HCT116 (cell line): Measurements from ENCODE around the gene OR2A14.

ENCODE experiments used
- CTCF ChIP-seq, 3 experiments: fragments of 200-600 bp in 1 of 3; sonication (generic) in 1 of 3; IDR thresholded peaks in 2 of 3; conservative IDR thresholded peaks in 1 of 3; 2 replicates each; pipeline ENCODE4 v1.5.1; 2012 to 2017; ENCODE audit warnings: low read depth in 2 of 3, low read length in 2 of 3, antibody characterized with exemption in 1 of 3, borderline replicate concordance in 1 of 3, control low read depth in 1 of 3, mild to moderate bottlenecking in 1 of 3, mixed read lengths in 1 of 3, mixed run types in 1 of 3, moderate library complexity in 1 of 3; ENCODE audit not compliant: insufficient read depth in 1 of 3
- EZH2 ChIP-seq: fragments of 200-600 bp; sonication (generic); IDR thresholded peaks from 2 replicates; pipeline ENCODE4 v1.6.1; 2017; ENCODE audit warnings: antibody characterized with exemption, mixed run types
- POLR2A ChIP-seq: IDR thresholded peaks from 2 replicates; pipeline ENCODE4 v1.7.0; 2011; ENCODE audit warnings: borderline replicate concordance; ENCODE audit not compliant: insufficient read depth, insufficient read length; ENCODE audit errors: extremely low read depth
- RAD21 ChIP-seq: IDR thresholded peaks from 2 replicates; pipeline ENCODE4 v1.6.1; 2012; ENCODE audit warnings: low read depth, mild to moderate bottlenecking
- SP1 ChIP-seq: IDR thresholded peaks from 2 replicates; pipeline ENCODE4 v1.6.1; 2012; ENCODE audit warnings: low read depth
- TF ChIP-seq, protein P1 (sequence below): IDR thresholded peaks from 2 replicates; pipeline ENCODE4 v1.6.1; 2012; ENCODE audit warnings: low read depth

DNA sequence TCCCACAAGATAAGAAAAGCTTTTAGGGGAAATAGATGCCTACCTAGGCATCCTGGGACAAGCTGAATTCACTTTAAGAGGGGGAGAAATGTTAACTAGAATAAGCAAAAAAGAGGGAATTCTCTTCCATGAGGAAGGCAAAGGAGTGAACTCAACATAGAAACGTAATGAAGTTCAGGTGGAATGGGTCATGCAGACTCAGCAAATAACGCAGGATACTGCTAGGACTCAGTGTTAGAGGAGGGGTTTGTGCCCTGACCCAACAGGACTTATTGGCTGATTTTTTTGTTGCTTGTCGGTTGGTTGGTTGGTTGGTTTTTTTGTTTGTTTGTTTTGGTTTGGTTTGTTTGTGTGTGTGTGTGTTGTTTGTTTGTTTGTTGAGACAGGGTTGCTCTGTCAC is 9.3 kb downstream of the OR2A14 start:
- TF ChIP-seq CTCF (IDR thresholded peaks at IDR 0.05 in 2 of 3, conservative IDR thresholded peaks at IDR 0.05 in 1 of 3; ENCODE audit: borderline replicate concordance in 1 of 3, insufficient read depth in 1 of 3, low read depth in 2 of 3, low read length in 2 of 3) = no peak
- no peak for TF ChIP-seq POLR2A
- TF ChIP-seq, protein P1, sequence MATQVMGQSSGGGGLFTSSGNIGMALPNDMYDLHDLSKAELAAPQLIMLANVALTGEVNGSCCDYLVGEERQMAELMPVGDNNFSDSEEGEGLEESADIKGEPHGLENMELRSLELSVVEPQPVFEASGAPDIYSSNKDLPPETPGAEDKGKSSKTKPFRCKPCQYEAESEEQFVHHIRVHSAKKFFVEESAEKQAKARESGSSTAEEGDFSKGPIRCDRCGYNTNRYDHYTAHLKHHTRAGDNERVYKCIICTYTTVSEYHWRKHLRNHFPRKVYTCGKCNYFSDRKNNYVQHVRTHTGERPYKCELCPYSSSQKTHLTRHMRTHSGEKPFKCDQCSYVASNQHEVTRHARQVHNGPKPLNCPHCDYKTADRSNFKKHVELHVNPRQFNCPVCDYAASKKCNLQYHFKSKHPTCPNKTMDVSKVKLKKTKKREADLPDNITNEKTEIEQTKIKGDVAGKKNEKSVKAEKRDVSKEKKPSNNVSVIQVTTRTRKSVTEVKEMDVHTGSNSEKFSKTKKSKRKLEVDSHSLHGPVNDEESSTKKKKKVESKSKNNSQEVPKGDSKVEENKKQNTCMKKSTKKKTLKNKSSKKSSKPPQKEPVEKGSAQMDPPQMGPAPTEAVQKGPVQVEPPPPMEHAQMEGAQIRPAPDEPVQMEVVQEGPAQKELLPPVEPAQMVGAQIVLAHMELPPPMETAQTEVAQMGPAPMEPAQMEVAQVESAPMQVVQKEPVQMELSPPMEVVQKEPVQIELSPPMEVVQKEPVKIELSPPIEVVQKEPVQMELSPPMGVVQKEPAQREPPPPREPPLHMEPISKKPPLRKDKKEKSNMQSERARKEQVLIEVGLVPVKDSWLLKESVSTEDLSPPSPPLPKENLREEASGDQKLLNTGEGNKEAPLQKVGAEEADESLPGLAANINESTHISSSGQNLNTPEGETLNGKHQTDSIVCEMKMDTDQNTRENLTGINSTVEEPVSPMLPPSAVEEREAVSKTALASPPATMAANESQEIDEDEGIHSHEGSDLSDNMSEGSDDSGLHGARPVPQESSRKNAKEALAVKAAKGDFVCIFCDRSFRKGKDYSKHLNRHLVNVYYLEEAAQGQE = no peak
- TF ChIP-seq RAD21 = no peak
- no peak for TF ChIP-seq SP1
- no peak for TF ChIP-seq EZH2
